Caco-2 (cell line): Measurements from ENCODE around the gene PIGH. TPM values are rescaled to one million over a fixed set of nuclear protein-coding genes. Genes with fewer than 3 reads are reported as not detected.

ENCODE experiments used
- BruUV-seq: library from RNA; stranded (reverse); fragments of 400-500 nt; replicated peaks from 2 replicates; lab custom pipeline; 2021; lab: Mats Ljungman, UMichigan
- CTCF ChIA-PET: fragments of 300-600 bp; sonication (Branson Sonifier 250); formaldehyde crosslinking; loops from one replicate; lab custom pipeline; 2022; ENCODE audit warnings: antibody characterized with exemption; lab: Charles Lee
- POLR2A ChIA-PET: fragments of 300-600 bp; sonication (Branson Sonifier 250); formaldehyde crosslinking; loops from one replicate; lab custom pipeline; 2022; ENCODE audit warnings: antibody characterized with exemption; lab: Charles Lee
- DNase-seq, 2 experiments: peaks; one replicate each; pipeline versions ENCODE4 v3.0.0 to v3.0.0-alpha.2; 2020 to 2022
- H3K27me3 ChIP-seq: replicated peaks from 2 replicates; pipeline ENCODE4 v1.6.0; 2011; ENCODE audit warnings: low read length; ENCODE audit not compliant: control insufficient read depth, insufficient read depth
- H3K36me3 ChIP-seq: 2 replicates; pipeline ENCODE4 v1.5.1; 2011; ENCODE audit warnings: low read length; ENCODE audit not compliant: control insufficient read depth, insufficient read depth
- H3K4me1 ChIP-seq: fragments of 250-450 bp; sonication (Bioruptor Pico); 2 replicates; pipeline ENCODE4 v1.5.1; 2020; ENCODE audit warnings: mild to moderate bottlenecking
- H3K4me3 ChIP-seq: 2 replicates; pipeline ENCODE4 v1.5.1; 2011; ENCODE audit warnings: low read depth, mild to moderate bottlenecking, control low read depth, low read length
- H3K9me3 ChIP-seq: fragments of 250-450 bp; sonication (Bioruptor Pico); 2 replicates; pipeline ENCODE4 v1.5.1; 2020; ENCODE audit warnings: mild to moderate bottlenecking, moderate library complexity
- H3K27ac Mint-ChIP-seq: one replicate; pipeline ENCODE4 v1.8.0; 2022; ENCODE audit warnings: mixed read lengths; ENCODE audit not compliant: unreplicated experiment
- H3K27me3 Mint-ChIP-seq: one replicate; pipeline ENCODE4 v1.8.0; 2022; ENCODE audit warnings: mixed read lengths; ENCODE audit not compliant: insufficient read depth, unreplicated experiment
- H3K36me3 Mint-ChIP-seq: one replicate; pipeline ENCODE4 v1.8.0; 2022; ENCODE audit warnings: mild to moderate bottlenecking, mixed read lengths; ENCODE audit not compliant: insufficient read depth, unreplicated experiment
- H3K4me1 Mint-ChIP-seq: one replicate; pipeline ENCODE4 v1.8.0; 2022; ENCODE audit warnings: low read depth, mixed read lengths; ENCODE audit not compliant: unreplicated experiment
- H3K4me3 Mint-ChIP-seq: one replicate; pipeline ENCODE4 v1.8.0; 2022; ENCODE audit warnings: mild to moderate bottlenecking, moderate library complexity, mixed read lengths; ENCODE audit not compliant: unreplicated experiment
- H3K9me3 Mint-ChIP-seq: one replicate; pipeline ENCODE4 v1.8.0; 2022; ENCODE audit warnings: mixed read lengths; ENCODE audit not compliant: unreplicated experiment
- intact Hi-C: fragments of 100-400 bp; cut with micrococcal nuclease; formaldehyde crosslinking; loops from one replicate; pipeline ENCODE4 v1.10.0; 2022; ENCODE audit not compliant: unreplicated experiment
- total RNA-seq: library from RNA; stranded (reverse); gene quantifications from 2 replicates; pipeline ENCODE4 v1.2.3, GENCODE V29; 2022
- TF ChIP-seq, protein P1 (sequence below), 2 experiments: fragments of 200-600 bp in 1 of 2; IDR thresholded peaks; 1 replicate in 1 of 2; 2 replicates in 1 of 2; pipeline versions ENCODE4 v1.5.1 to v1.8.0; 2011 to 2022; ENCODE audit warnings: antibody characterized with exemption in 1 of 2, control low read depth in 1 of 2, inconsistent platforms in 1 of 2, low read depth in 1 of 2, low read length in 1 of 2, mild to moderate bottlenecking in 1 of 2, moderate library complexity in 1 of 2; ENCODE audit not compliant: insufficient read depth in 1 of 2, severe bottlenecking in 1 of 2, unreplicated experiment in 1 of 2

Gene PIGH
- total RNA-seq, 1 experiment from 2014 or later: 20.4 TPM

- POLR2A ChIA-PET: no interaction called here
- BruUV-seq: no TSS peak
- Mint-ChIP-seq H3K9me3 (no peaks in the 10 kb centered on the region), H3K27ac (no peak overlapping the region), H3K4me1 (no peaks in the 10 kb centered on the region), H3K27me3 (no peaks in the 10 kb centered on the region), H3K36me3 (peaks cover 10% of the 10 kb centered on the region), H3K4me3 (no peak overlapping the region)
- CTCF ChIA-PET: no interaction called here
- intact Hi-C loops: no loop called here
- H3K27me3 ChIP-seq: no peaks in the 10 kb centered on the region
- H3K9me3 ChIP-seq: no peaks in the 10 kb centered on the region
- H3K36me3 ChIP-seq: no peaks in the 10 kb centered on the region
- DNase-seq: no peak
- no peak overlapping the region for H3K4me3 ChIP-seq
- TF ChIP-seq, protein P1, sequence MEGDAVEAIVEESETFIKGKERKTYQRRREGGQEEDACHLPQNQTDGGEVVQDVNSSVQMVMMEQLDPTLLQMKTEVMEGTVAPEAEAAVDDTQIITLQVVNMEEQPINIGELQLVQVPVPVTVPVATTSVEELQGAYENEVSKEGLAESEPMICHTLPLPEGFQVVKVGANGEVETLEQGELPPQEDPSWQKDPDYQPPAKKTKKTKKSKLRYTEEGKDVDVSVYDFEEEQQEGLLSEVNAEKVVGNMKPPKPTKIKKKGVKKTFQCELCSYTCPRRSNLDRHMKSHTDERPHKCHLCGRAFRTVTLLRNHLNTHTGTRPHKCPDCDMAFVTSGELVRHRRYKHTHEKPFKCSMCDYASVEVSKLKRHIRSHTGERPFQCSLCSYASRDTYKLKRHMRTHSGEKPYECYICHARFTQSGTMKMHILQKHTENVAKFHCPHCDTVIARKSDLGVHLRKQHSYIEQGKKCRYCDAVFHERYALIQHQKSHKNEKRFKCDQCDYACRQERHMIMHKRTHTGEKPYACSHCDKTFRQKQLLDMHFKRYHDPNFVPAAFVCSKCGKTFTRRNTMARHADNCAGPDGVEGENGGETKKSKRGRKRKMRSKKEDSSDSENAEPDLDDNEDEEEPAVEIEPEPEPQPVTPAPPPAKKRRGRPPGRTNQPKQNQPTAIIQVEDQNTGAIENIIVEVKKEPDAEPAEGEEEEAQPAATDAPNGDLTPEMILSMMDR (IDR thresholded peaks at IDR 0.05; ENCODE audit: insufficient read depth in 1 of 2, low read depth in 1 of 2, low read length in 1 of 2, severe bottlenecking in 1 of 2, unreplicated experiment in 1 of 2): no peak
- no peaks in the 10 kb centered on the region for H3K4me1 ChIP-seq
Observed at GRCh38 chr14:67551123-67551522, 48.9 kb downstream of the PIGH start.

DNA sequence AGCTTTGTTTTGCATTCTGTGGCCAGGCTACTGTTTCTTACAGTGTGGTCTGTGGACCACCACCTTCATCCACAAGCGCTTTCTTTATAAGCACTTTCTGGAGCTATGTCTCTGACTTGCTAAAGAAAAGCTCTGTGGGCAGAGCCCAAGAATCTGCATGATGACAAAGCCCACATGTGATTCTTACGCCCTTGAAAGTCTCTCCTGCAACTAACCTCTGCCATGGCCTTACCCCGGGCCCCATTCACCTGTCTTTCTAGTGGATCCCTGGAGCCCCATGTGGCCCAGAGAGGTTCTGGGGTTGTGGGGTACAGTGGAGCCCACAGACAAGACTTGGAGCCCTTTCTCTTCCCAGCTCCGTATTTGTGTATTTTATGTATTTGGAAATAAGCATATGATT, 50.3 kb downstream of the PIGH start:
- TF ChIP-seq, protein P1 (IDR thresholded peaks at IDR 0.05; ENCODE audit: insufficient read depth in 1 of 2, low read depth in 1 of 2, low read length in 1 of 2, severe bottlenecking in 1 of 2, unreplicated experiment in 1 of 2): no peak
- peaks cover 8% of the 10 kb centered on the region for H3K36me3 Mint-ChIP-seq
- no peak overlapping the region for H3K4me3 ChIP-seq
- intact Hi-C loops: no loop called here
- no peak overlapping the region for H3K4me3 Mint-ChIP-seq
- no peaks in the 10 kb centered on the region for H3K27me3 Mint-ChIP-seq
- POLR2A ChIA-PET: no interaction called here
- no peak overlapping the region for H3K27ac Mint-ChIP-seq
- no TSS peak for BruUV-seq
- H3K27me3 ChIP-seq: no peaks in the 10 kb centered on the region
- no peaks in the 10 kb centered on the region for H3K36me3 ChIP-seq
- H3K4me1 Mint-ChIP-seq: no peaks in the 10 kb centered on the region
- no peak for DNase-seq
- H3K9me3 ChIP-seq: no peaks in the 10 kb centered on the region
- H3K4me1 ChIP-seq: no peaks in the 10 kb centered on the region
- CTCF ChIA-PET: no interaction called here
- H3K9me3 Mint-ChIP-seq: no peaks in the 10 kb centered on the region

- Histone ChIP-seq H3K9me3 (no peaks in the 10 kb centered on the region), H3K36me3 (no peaks in the 10 kb centered on the region), H3K4me3 (no peak overlapping the region), H3K4me1 (0 out of 2 replicates have a peak, but pooled peaks cover under 1% of the 10 kb centered on the region), H3K27me3 (no peaks in the 10 kb centered on the region)
- Mint-ChIP-seq H3K4me1 (no peaks in the 10 kb centered on the region), H3K9me3 (no peaks in the 10 kb centered on the region), H3K27me3 (no peaks in the 10 kb centered on the region), H3K27ac (no peak overlapping the region), H3K4me3 (no peak overlapping the region), H3K36me3 (peaks cover 22% of the 10 kb centered on the region)
- intact Hi-C loops: no loop called here
- TF ChIP-seq, protein P1 (IDR thresholded peaks at IDR 0.05; ENCODE audit: insufficient read depth in 1 of 2, low read depth in 1 of 2, low read length in 1 of 2, severe bottlenecking in 1 of 2, unreplicated experiment in 1 of 2): no peak
- BruUV-seq: no TSS peak
- POLR2A ChIA-PET: no interaction called here
- DNase-seq: no peak
- CTCF ChIA-PET: interaction anchor here (1.0 kb wide), 1 partner anchor 21 kb away, joined by 3 read pairs; no protein-coding TSS in a partner anchor
Observed at GRCh38 chr14:67547224-67547780, 52.8 kb downstream of the PIGH start.
